NCI-H1436 treated with DMSO at 0.1 percent for 48 hours (cell line): ENCODE results near the gene SESN3.
"Not testable (repeated sequence)": the region's sequence is repeated elsewhere in the genome, so short reads cannot be mapped to it uniquely, and the experiment has no call there.

Experiments
- DNase-seq: peaks from one replicate; lab custom pipeline; 2025; lab: John Stamatoyannopoulos, UW

Gene SESN3

DNA sequence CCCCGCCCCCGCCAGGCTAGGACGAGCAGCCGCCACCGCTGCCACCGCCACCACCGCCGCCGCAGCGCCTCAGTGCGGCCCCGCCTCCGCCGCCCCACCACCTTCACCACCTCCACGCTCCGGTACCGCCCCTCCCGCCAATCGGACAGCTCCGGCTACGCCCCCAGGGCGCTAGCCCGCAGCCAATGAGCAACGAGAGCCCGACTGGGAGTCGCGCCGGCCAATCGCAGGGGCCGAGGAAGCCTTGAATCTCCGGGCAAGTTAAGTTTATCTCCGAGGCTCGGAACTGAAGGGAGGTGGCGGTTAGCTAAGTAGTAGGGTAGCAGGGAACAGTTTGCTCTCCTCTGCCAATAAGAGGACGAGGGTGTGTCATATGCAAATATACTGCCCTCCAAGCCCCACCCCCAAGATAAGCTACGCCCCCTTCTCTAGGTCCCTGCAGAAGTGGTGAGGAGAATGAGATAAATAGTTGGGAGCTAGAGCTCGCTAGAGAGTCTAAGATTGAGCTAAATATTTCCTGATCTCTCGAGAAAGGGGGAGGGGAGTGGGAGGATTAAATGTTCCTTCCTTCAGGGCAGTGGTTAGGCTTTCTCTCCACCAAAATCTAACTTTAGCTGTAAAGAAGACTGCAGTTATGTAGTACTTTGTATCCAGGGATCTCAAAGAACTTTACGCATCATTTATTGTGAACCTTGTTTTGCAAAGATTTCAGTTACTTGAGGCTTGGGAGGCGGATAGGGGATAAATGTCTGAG lies at the start of gene SESN3:
TSS of gene SESN3 (minus strand) at position 76 of the 754 bp plus-strand sequence. CDS start 342 bp downstream, outside the sequence.
- DNase-seq: peak; percentile 99

GRCh38 chr11:95279921-95280868 lies 49.2 kb upstream of the SESN3 start:
- DNase-seq: no peak

GRCh38 chr11:95277868-95278267 lies 46.9 kb upstream of the SESN3 start:
- DNase-seq: no peak

DNA sequence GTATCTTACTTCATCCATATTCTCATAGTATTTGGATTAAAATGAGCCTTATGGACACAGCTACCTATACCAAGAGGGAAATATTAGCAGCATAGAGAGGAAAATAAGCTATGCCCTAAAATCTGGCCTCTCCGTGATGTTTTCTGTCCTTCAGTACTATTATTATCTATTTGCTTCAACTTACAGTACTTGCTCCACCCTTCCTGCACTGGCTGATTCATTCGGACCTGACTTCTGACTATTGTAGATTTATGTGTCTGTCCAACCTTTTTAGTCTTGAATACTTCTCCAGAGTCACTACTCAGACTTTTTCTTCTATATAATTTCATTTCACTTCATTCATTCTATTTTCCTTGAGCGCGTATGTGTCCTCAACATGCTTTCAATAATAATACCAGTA lies 45.1 kb upstream of the SESN3 start:
- DNase-seq: no peak

DNA sequence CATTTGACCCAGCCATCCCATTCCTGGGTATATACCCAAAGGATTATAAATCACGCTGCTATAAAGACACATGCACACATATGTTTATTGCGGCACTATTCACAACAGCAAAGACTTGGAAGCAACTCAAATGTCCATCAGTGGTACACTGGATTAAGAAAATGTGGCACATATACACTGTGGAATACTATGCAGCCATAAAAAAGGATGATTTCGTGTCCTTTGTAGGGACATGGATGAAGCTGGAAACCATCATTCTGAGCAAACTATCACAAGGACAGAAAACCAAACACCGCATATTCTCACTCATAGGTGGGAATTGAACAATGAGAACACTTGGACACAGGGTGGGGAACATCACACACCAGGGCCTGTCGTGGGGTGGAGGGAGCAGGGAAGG lies 42.6 kb upstream of the SESN3 start:
- DNase-seq: not testable (repeated sequence)

- DNase-seq: no peak
These were observed 38.2 kb upstream of the SESN3 start for GRCh38 chr11:95269036-95269819.

GRCh38 chr11:95268391-95268790 lies 37.4 kb upstream of the SESN3 start:
- DNase-seq: no peak

DNA sequence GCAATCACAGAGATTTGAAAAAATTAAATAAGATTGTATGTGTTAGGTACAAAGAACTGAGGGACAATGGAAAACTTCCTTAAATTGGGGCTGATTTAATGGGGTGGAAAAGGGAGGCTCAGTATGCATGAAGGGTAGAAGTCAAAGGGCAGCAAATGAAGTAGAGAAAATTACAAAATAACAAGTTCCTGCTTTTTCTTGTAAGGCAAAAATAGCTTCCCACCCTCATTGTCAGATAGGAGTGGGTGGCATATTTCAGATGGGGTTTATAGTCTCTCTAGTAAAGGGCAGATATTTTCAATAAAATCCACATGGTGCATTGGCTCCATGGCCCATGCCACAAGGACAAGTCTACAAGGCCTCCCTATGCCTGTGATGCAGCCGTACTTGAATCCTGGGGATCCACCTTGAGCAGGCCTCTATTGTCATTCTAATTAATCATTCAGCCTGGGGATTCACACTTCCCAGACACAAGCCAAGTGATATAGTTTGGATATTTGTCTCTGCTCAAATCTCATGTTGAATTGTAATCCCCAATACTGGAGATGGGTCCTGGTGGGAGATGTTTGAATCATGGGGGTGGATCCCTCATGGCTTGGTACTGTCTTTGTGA lies 36.7 kb upstream of the SESN3 start:
- DNase-seq: no peak

GRCh38 chr11:95266751-95267374 lies 35.9 kb upstream of the SESN3 start:
- no peak for DNase-seq

DNA sequence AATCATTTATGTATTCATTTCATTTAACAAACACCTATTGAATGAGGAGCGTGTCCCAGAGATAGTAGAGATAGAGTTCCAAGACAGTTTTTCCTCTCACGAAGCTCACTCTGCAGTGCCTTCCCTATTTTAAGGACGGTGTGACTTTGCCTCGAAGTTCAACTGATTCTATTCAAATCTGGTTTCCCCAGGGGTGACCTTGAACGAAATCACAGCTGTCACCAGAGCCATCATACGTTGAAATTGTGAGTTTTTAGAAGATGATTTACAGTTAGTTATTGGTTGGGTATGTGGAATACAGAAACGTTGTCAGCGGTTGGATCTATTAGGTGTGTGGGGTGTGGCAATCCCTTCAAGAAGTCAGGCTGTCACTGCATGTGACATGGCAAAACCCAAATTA lies 33.9 kb upstream of the SESN3 start:
- no peak for DNase-seq

DNA sequence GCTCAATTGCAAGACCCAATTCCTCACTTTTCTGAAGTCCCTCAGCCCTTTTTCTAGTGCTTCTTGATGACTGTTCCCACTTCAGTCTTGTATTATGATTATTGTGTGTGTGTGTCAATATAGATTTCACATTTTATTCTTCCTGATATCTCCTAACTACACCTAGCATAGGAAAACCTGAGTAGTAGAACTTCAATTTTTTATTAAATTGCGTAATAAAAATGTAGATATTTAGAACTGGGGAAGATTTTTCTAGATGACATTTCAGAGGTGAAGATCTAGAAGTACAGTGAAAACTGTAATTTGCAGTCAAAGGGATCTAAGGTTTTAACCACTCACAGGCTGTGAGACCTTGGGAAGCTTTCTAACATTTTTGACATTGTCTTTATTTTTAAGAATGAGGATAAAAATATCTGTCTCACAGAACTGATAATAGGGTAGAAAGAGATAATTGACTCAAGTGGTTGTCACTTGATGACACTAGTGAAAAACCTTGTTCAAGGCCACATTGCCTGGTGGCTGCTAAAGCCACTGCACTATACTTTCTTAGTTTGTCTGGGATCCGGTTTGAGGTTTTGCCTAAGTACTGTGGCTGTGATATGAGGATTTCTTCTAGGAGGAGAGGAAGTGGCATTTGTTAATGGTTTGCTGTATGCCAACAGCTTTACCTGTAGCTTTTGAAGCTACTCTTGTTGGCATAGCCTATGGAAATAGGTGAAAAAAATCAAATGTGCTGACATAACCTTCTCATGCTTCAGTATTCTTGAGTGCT lies 32.2 kb upstream of the SESN3 start:
- no peak for DNase-seq

GRCh38 chr11:95257456-95257971 lies 26.5 kb upstream of the SESN3 start:
- DNase-seq: no peak

GRCh38 chr11:95256321-95256779 lies 25.3 kb upstream of the SESN3 start:
- no peak for DNase-seq

GRCh38 chr11:95255251-95256145 lies 24.5 kb upstream of the SESN3 start:
- no peak for DNase-seq

DNA sequence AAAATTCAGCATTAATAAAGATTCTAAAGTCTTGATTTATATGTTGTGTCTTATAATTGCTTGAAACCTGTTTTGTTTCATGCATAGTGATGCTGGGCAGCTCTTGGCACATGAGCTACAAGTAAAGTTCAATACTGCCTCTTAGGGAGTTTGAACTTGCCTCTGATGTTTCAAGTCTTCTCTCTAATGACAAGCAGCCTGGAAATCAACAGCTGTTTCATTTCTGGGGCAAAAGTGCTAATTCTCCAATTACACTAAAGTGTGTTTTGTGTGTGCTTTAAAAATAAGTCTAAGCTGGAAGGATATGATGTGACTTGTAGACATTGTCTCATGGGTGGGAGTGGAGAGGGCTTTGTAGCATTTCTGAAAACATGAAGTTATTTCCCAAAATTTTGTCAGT lies 23.7 kb upstream of the SESN3 start:
- DNase-seq: no peak

DNA sequence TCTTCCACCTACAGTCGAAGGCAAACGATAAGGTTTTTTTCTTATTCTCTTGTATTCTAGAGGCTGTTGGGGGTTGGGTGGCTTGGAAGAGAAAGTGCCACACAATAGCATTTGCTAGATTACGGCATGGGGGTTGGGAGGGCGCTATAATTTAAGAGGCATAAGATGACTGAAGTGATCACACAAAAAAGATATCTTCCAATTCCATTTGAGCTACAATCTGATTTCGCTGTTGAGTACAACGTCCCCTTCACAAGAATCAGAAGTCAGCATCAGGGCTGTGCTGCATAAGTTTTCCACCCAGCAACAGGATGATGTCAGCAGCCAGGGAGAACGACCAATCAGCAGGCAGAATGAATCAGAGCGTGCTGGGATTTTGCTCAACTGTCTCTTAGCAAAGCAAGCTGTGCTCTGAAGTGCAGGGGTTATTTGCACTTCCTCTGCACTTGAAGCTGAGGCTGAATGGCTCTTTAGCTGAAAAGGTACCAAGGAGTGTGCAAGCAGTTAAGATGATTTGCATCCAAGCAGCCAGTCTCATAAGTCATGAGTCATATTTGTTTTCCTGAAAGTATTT lies 23.2 kb upstream of the SESN3 start:
- peak; percentile 91 for DNase-seq

DNA sequence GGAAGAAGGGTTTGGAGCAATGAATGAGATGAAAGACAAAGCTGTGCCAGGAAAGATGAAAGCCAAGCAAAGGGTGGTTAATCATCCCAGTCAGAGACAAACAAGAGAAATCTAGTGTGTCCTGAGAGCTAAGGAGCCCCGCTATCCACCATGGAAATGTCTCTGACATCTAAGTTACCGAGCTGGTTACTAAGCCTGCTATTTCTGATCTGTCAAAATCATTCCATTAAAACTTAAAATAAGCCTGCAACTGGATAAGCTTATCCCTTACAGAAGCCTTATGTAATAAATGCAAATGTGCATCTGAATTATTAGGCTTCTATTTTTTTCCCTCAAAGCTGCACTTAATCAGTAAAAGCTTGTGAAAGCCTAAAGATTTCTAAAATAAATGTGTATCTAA lies 22.1 kb upstream of the SESN3 start:
- no peak for DNase-seq

DNA sequence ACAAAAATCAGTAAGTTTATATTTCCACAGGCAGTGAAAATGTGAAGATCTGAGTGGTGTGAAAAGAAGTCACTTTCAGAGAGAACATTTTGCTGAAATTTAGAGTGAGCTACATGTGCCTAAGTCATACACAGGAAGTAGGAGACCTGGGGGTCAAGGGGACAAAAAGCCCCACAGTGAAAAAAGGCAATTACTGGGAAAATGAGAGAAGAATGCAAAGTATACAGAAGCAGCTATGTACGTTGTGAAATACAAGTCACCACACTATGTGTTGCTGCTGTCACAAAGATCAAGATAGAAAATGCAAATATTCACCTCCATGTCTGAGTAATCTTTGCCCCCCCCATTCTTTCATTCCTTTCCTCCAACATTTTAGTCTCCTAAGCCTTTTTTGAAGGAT lies 21.6 kb upstream of the SESN3 start:
- no peak for DNase-seq

GRCh38 chr11:95251896-95252295 lies 20.9 kb upstream of the SESN3 start:
- not testable (repeated sequence) for DNase-seq
